KMS-11 (cell line): ENCODE data around the gene COL25A1.
"Not testable (repeated sequence)": the region's sequence is repeated elsewhere in the genome, so short reads cannot be mapped to it uniquely, and the experiment has no call there.

Source experiments
- H2AFZ ChIP-seq: fragments of 200-600 bp; sonication (generic); 2 replicates; pipeline ENCODE4 v1.6.1; 2016; ENCODE audit warnings: antibody characterized with exemption, mixed run types, low read depth
- H3K27ac ChIP-seq: fragments of 200-600 bp; sonication (generic); 2 replicates; pipeline ENCODE4 v1.6.1; 2016; ENCODE audit warnings: mild to moderate bottlenecking, mixed run types
- H3K27me3 ChIP-seq: fragments of 200-600 bp; sonication (generic); 2 replicates; pipeline ENCODE4 v1.6.1; 2017; ENCODE audit warnings: mild to moderate bottlenecking, low read depth, mixed run types, moderate library complexity; ENCODE audit not compliant: insufficient read depth
- H3K36me3 ChIP-seq: fragments of 200-600 bp; sonication (generic); 2 replicates; pipeline ENCODE4 v1.6.1; 2017; ENCODE audit warnings: mild to moderate bottlenecking, mixed run types; ENCODE audit not compliant: insufficient read depth
- H3K4me1 ChIP-seq: fragments of 200-600 bp; sonication (generic); 2 replicates; pipeline ENCODE4 v1.6.1; 2016; ENCODE audit warnings: mild to moderate bottlenecking, low read depth, mixed run types; ENCODE audit not compliant: poor library complexity, severe bottlenecking
- H3K4me2 ChIP-seq: fragments of 200-600 bp; sonication (generic); 2 replicates; pipeline ENCODE4 v1.7.0; 2016; ENCODE audit warnings: mild to moderate bottlenecking, mixed run types
- H3K4me3 ChIP-seq: fragments of 200-600 bp; sonication (generic); IDR thresholded peaks from 2 replicates; pipeline ENCODE4 v1.6.1; 2017; ENCODE audit warnings: low read depth, low read length, mixed read lengths; ENCODE audit not compliant: insufficient read depth
- H3K79me2 ChIP-seq: fragments of 200-600 bp; sonication (generic); 2 replicates; pipeline ENCODE4 v1.6.1; 2016; ENCODE audit warnings: low read depth, mixed run types; ENCODE audit not compliant: insufficient read depth
- H3K9ac ChIP-seq: fragments of 200-600 bp; sonication (generic); 2 replicates; pipeline ENCODE4 v1.6.1; 2016; ENCODE audit warnings: mild to moderate bottlenecking, mixed run types
- H4K20me1 ChIP-seq: fragments of 200-600 bp; sonication (generic); 2 replicates; pipeline ENCODE4 v1.6.1; 2016; ENCODE audit warnings: mild to moderate bottlenecking, mixed run types; ENCODE audit not compliant: insufficient read depth
- CTCF ChIP-seq: fragments of 200-600 bp; sonication (generic); conservative IDR thresholded peaks from 2 replicates; pipeline ENCODE4 v1.6.1; 2017; ENCODE audit warnings: low read depth, mild to moderate bottlenecking, antibody characterized with exemption, low read length, moderate library complexity, mixed read lengths

The COL25A1 gene

DNA sequence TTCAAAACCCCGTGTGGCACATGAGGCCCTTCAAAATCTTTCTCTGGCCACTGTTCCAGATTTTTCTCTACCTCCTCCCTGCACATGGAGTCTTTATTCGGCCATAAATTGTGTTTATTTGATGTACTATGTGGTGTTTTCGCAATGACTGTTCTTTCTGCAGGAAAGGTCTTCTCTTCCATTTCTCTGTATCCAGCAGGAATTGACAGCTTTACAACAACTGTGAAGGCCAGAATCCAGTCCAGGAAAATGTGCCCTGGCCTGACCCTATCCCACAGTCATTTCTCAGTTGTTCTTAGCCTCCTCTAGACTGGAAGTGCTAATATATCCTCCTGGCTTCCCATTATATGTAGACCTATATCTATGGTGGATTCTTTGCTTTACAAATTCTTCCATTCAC, 191.4 kb downstream of the COL25A1 start:
- no peaks in the 10 kb centered on the region for H3K27me3 ChIP-seq
- no peak overlapping the region for H3K9ac ChIP-seq
- no peak overlapping the region for H2AFZ ChIP-seq
- no peaks in the 10 kb centered on the region for H3K79me2 ChIP-seq
- H4K20me1 ChIP-seq: no peaks in the 10 kb centered on the region
- no peak overlapping the region for H3K4me2 ChIP-seq
- H3K36me3 ChIP-seq: no peaks in the 10 kb centered on the region
- no peak for TF ChIP-seq CTCF
- H3K4me1 ChIP-seq: no peaks in the 10 kb centered on the region
- H3K27ac ChIP-seq: no peak overlapping the region
- no peak overlapping the region for H3K4me3 ChIP-seq

- H3K4me2 ChIP-seq, H3K36me3 ChIP-seq, H3K4me3 ChIP-seq, H3K4me1 ChIP-seq, H3K27me3 ChIP-seq, H3K9ac ChIP-seq, H3K27ac ChIP-seq, H2AFZ ChIP-seq, H3K79me2 ChIP-seq, H4K20me1 ChIP-seq: not testable (repeated sequence)
Observed at GRCh38 chr4:109108215-109108614, 194.2 kb downstream of the COL25A1 start.

DNA sequence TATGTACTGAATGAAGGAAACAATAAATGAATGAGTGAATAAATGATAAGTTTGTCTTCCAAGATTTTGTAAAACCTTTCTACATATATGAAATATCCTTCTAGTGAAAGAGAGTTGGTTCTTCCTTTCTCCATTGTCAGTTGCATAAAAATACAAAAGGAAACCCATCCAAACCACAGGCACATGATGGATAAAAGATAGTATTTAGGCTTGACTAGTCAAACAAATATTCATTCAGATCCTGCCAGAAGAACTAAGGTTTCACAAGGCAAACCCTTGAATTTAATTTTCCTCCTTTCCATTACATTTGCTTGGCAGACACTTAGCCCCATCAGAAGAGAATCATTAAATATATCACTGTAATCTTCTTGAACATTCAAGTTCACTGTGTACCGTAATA, 208.4 kb downstream of the COL25A1 start:
- Histone ChIP-seq H2AFZ (no peak overlapping the region), H4K20me1 (no peaks in the 10 kb centered on the region), H3K79me2 (no peaks in the 10 kb centered on the region), H3K27ac (no peak overlapping the region), H3K4me2 (no peak overlapping the region), H3K27me3 (no peaks in the 10 kb centered on the region), H3K36me3 (no peaks in the 10 kb centered on the region), H3K4me3 (no peak overlapping the region), H3K9ac (no peak overlapping the region), H3K4me1 (no peaks in the 10 kb centered on the region)
- TF ChIP-seq CTCF: no peak

DNA sequence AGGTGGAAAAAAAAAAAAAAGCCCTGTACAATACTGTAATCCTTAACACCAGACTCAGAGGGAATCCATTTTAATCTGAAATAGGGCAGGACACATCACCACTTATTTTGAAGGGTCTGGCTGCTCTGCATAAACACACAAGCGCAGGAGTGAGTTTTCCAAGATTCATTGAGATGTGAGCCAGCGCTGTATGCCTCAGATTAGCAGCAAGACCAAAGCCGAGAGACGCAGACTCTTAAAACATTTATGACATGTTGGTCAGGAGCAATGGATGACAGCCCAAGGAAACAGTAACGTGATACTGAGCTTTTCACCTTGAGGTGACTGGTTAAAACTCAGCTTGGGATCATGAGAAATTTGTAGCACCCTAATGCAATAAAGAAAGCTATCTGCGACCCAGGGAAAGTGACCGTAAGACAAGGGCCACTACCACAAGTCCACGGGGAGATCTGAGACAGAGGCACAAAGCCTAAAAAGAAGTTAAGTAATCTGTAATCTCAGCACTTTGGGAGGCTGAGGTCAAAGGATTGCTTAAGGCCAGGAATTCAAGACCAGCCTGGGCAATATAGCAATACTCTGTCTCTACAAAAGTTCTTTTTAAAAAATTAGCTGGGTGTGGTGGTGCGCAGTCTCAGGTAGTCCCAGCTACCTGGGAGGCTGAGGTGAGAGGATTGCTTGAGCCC, 210.6 kb downstream of the COL25A1 start:
- Histone ChIP-seq H3K27ac (no peak overlapping the region), H3K4me2 (no peak overlapping the region), H3K9ac (no peak overlapping the region), H3K4me1 (no peaks in the 10 kb centered on the region), H3K36me3 (no peaks in the 10 kb centered on the region), H4K20me1 (no peaks in the 10 kb centered on the region), H3K79me2 (no peaks in the 10 kb centered on the region), H3K27me3 (no peaks in the 10 kb centered on the region), H3K4me3 (no peak overlapping the region), H2AFZ (no peak overlapping the region)
- TF ChIP-seq CTCF: no peak

DNA sequence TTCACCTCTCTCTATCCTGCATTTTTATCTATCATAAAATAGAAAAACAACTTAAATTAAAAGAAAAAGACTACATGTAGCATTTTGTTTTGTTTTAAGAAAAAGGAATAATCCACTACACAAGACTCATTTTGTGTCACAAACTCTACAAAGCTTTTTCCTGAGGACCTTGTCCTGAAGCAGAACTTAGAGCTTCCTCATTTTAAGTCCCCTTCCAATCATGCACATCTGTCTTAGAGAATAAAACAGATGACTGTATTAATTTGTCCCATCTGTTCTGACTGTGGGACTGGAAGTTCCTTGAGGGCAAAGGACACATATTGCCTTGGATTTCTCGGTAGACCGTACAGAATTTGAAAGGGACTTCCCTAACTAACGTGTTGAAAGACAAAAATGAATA, 218.5 kb downstream of the COL25A1 start:
- no peak overlapping the region for H3K4me2 ChIP-seq
- no peaks in the 10 kb centered on the region for H3K79me2 ChIP-seq
- H3K4me3 ChIP-seq: no peak overlapping the region
- H3K4me1 ChIP-seq: peaks cover 6% of the 10 kb centered on the region
- H3K36me3 ChIP-seq: no peaks in the 10 kb centered on the region
- H2AFZ ChIP-seq: no peak overlapping the region
- no peak overlapping the region for H3K27ac ChIP-seq
- H3K27me3 ChIP-seq: no peaks in the 10 kb centered on the region
- no peaks in the 10 kb centered on the region for H4K20me1 ChIP-seq
- TF ChIP-seq CTCF: no peak
- no peak overlapping the region for H3K9ac ChIP-seq
